GM19468 (cell line): ENCODE measurements around the gene PIKFYVE.

Experiments
- ATAC-seq: cut with Tn5 transposase; IDR thresholded peaks from one replicate; pipeline ENCODE4 v1.9.1; 2021; ENCODE audit warnings: mild to moderate bottlenecking, moderate library complexity, moderate number of reproducible peaks; ENCODE audit not compliant: unreplicated experiment; ENCODE audit errors: extremely low read depth

Gene PIKFYVE

DNA sequence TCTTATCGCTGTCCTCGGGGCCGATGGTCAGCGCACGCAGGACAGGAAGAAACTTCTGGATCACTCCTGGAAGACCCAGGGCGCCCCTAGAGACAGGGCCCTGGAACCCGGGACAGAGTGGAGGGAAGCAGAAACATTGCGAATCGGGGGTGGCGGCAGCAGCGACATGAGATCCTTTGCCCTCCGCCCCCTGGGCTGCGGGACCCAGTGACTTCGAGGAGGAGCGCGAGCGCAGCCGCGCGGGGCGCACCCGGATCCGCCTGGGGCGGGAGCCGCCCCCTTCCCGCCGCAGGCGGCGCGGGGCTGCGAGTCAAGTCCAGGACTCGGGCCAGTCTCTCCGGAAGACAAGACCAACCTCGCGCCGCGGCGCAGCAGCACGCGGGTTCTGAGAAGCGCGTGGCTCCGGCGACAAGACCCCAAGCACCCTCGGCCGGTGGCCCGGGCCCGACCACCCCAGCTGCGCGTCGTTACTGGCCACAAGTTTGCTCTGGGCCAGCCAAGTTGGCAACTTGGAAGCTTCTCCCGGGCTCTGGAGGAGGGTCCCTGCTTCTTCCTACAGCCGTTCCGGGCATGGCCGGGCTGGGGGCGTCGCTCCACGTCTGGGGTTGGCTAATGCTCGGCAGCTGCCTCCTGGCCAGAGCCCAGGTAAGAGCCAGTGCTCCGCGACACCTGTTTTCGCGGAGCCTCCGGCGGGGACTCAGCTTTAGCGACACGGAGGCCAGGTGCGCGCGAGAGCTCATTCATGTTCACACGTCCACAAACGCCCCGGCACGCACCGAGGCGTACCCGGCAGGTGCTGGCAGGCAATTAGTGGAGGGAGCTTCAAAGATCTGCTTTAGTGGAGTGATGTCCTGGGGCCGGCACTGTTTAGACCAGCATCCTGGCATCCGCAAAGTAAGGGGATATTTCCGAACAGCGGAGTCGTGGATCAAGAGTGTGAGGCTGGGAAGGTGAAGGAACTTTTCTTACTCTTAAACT, 140.7 kb downstream of the PIKFYVE start, which contains the start of gene PTH2R:
Gene PTH2R (plus strand): TSS at position 319 of the 978 bp plus-strand sequence. CDS start 252 bp downstream, at position 571.
- ATAC-seq, result no peak

DNA sequence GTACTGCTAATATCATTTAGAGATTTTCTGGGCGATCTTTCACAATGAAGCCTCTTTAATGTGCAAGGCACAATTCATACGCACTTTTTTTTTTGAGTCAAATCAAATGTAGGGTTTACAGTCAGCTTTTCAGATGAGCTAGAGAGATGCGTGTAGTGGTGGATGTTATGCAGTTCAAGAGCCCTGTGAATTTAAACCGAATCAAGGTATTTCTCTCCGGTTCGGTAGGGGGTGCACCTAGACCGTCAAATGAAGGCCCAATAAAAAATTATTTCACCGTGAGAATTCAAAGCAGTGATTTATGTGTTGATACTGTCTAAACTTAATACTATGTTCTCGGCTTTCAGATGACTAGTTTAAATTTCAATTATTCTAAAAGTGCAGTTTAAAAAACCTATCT, 141.6 kb downstream of the PIKFYVE start:
- ATAC-seq, result no peak
